HG03439 (cell line): ENCODE measurements around the gene ZSWIM5.
"Not testable (repeated sequence)": the region's sequence is repeated elsewhere in the genome, so short reads cannot be mapped to it uniquely, and the experiment has no call there.

Experiments
- ATAC-seq: cut with Tn5 transposase; IDR thresholded peaks from one replicate; pipeline ENCODE4 v1.9.1; 2021; ENCODE audit warnings: mild to moderate bottlenecking, moderate library complexity; ENCODE audit not compliant: unreplicated experiment

The ZSWIM5 gene

GRCh38 chr1:45008076-45008475 lies 198.3 kb downstream of the ZSWIM5 start:
- ATAC-seq: no peak

- no peak for ATAC-seq
These were observed 199.1 kb downstream of the ZSWIM5 start for GRCh38 chr1:45007311-45007710.

GRCh38 chr1:45005761-45006160 lies 200.6 kb downstream of the ZSWIM5 start:
- ATAC-seq: no peak

GRCh38 chr1:45004281-45004920 lies 202.0 kb downstream of the ZSWIM5 start:
- no peak for ATAC-seq

GRCh38 chr1:45003741-45004140 lies 202.7 kb downstream of the ZSWIM5 start:
- no peak for ATAC-seq

- no peak for ATAC-seq
These were observed 203.5 kb downstream of the ZSWIM5 start for GRCh38 chr1:45002650-45003645.

- ATAC-seq: not testable (repeated sequence)
These were observed 204.8 kb downstream of the ZSWIM5 start for GRCh38 chr1:45001576-45001975.

GRCh38 chr1:45001011-45001481 lies 205.4 kb downstream of the ZSWIM5 start:
- ATAC-seq: no peak

- ATAC-seq: no peak
These were observed 207.2 kb downstream of the ZSWIM5 start for GRCh38 chr1:44999232-44999631.

- ATAC-seq: no peak
These were observed 210.8 kb downstream of the ZSWIM5 start for GRCh38 chr1:44995467-44996238.

- ATAC-seq: no peak
These were observed 212.0 kb downstream of the ZSWIM5 start for GRCh38 chr1:44994309-44994898.

- ATAC-seq: no peak
These were observed 217.8 kb downstream of the ZSWIM5 start for GRCh38 chr1:44988531-44989156.

GRCh38 chr1:44985747-44986359 lies 220.6 kb downstream of the ZSWIM5 start:
- peak; percentile 14 for ATAC-seq

GRCh38 chr1:44977372-44977771 lies 229.0 kb downstream of the ZSWIM5 start:
- not testable (repeated sequence) for ATAC-seq

- no peak for ATAC-seq
These were observed 230.2 kb downstream of the ZSWIM5 start for GRCh38 chr1:44976252-44976651.

- no peak for ATAC-seq
These were observed 232.8 kb downstream of the ZSWIM5 start for GRCh38 chr1:44973645-44974044.

- ATAC-seq: no peak
These were observed 236.1 kb downstream of the ZSWIM5 start for GRCh38 chr1:44970317-44970716.
